K562 (cell line): ENCODE measurements around the gene CASP6. TPM values are rescaled to one million over a fixed set of nuclear protein-coding genes. Genes with fewer than 3 reads are reported as not detected.

Source experiments
- ATAC-seq: fragments of 200-7000 bp; cut with Tn5 transposase; 3 replicates; pipeline ENCODE4 v1.9.1; 2020; ENCODE audit warnings: moderate library complexity
- BruUV-seq: library from RNA; stranded (reverse); fragments of 400-500 nt; replicated peaks from 2 replicates; lab custom pipeline; 2021; lab: Mats Ljungman, UMichigan
- CTCF ChIA-PET: fragments of 300-600 bp; formaldehyde crosslinking; extraction: SDS; loops from one replicate; lab custom pipeline; 2021; ENCODE audit warnings: low intra/inter-chr PET ratio; lab: Yijun Ruan, JAX
- POLR2A ChIA-PET: fragments of 300-600, 350-650 bp; sonication (Branson Sonifier 250); formaldehyde crosslinking; extraction: SDS; loops from one replicate; lab custom pipeline; 2021; ENCODE audit warnings: antibody characterized with exemption, inconsistent platforms; lab: Yijun Ruan, JAX
- DNase-seq, 4 experiments: peaks; one replicate each; pipeline versions ENCODE4 v3.0.0 to v3.0.0-alpha.2; 2011 to 2018; ENCODE audit warnings: low spot score in 3 of 4, mixed read lengths in 3 of 4; ENCODE audit errors: extremely low read depth in 1 of 4
- FAIRE-seq: peaks from 2 replicates; lab custom pipeline; 2011; peaks lifted over from hg19 to GRCh38; lab: Jason Lieb, UNC
- H2AFZ ChIP-seq: 2 replicates; pipeline ENCODE4 v1.6.0; 2011; ENCODE audit warnings: low read depth, low read length, control low read depth, inconsistent platforms
- H3K27ac ChIP-seq: fragments of 200-600 bp; 3 replicates; pipeline ENCODE4 v1.8.0; 2011; ENCODE audit warnings: low read depth, mild to moderate bottlenecking, control low read depth, inconsistent platforms, low read length, moderate library complexity, mixed read lengths; ENCODE audit errors: extremely low read depth
- H3K27me3 ChIP-seq, 2 experiments: fragments of 300-600 bp in 1 of 2; 2 replicates in 1 of 2; 3 replicates in 1 of 2; pipeline versions ENCODE4 v1.6.0 to v1.8.0; 2011; ENCODE audit warnings: inconsistent platforms in 2 of 2, low read length in 2 of 2, mild to moderate bottlenecking in 1 of 2, mixed read lengths in 1 of 2, moderate library complexity in 1 of 2; ENCODE audit not compliant: control insufficient read depth in 2 of 2, insufficient read depth in 2 of 2
- H3K36me3 ChIP-seq: fragments of 300-600 bp; 3 replicates; pipeline ENCODE4 v1.8.0; 2011; ENCODE audit warnings: mild to moderate bottlenecking, low read length, inconsistent platforms; ENCODE audit not compliant: control insufficient read depth, insufficient read depth
- H3K4me1 ChIP-seq, 2 experiments: fragments of 200-600 bp in 1 of 2; replicated peaks in 1 of 2; 2 replicates in 1 of 2; 3 replicates in 1 of 2; pipeline versions ENCODE4 v1.5.1 to v1.8.0; 2011; ENCODE audit warnings: inconsistent platforms in 2 of 2, low read length in 2 of 2, mild to moderate bottlenecking in 1 of 2, mixed read lengths in 1 of 2, moderate library complexity in 1 of 2; ENCODE audit not compliant: control insufficient read depth in 2 of 2, insufficient read depth in 2 of 2
- H3K4me2 ChIP-seq: 2 replicates; pipeline ENCODE4 v1.6.1; 2011; ENCODE audit warnings: low read length, control low read depth, inconsistent platforms, mixed read lengths; ENCODE audit not compliant: insufficient read depth
- H3K4me3 ChIP-seq: fragments of 200-600 bp; sonication (generic), shearing (Covaris generic); 2 replicates; pipeline ENCODE4 v1.5.1; 2016; ENCODE audit warnings: control low read depth, inconsistent platforms
- H3K79me2 ChIP-seq: fragments of 200-600 bp; 3 replicates; pipeline ENCODE4 v1.8.0; 2011; ENCODE audit warnings: low read length, inconsistent platforms; ENCODE audit not compliant: control insufficient read depth, insufficient read depth
- H3K9ac ChIP-seq, 2 experiments: 2 replicates each; pipeline versions ENCODE4 v1.6.0 to v1.6.1; 2011; ENCODE audit warnings: low read depth in 2 of 2, low read length in 2 of 2, control low read depth in 1 of 2, inconsistent platforms in 1 of 2, mild to moderate bottlenecking in 1 of 2, mixed read lengths in 1 of 2; ENCODE audit not compliant: insufficient read depth in 1 of 2
- H3K9me1 ChIP-seq: one replicate; pipeline ENCODE4 v1.6.0; 2011; ENCODE audit warnings: inconsistent platforms, mild to moderate bottlenecking, low read length, moderate library complexity; ENCODE audit not compliant: control insufficient read depth, insufficient read depth
- H3K9me3 ChIP-seq: replicated peaks from 2 replicates; pipeline ENCODE4 v1.5.1; 2011; ENCODE audit warnings: low read depth, low read length, inconsistent platforms; ENCODE audit not compliant: control insufficient read depth, insufficient read depth
- H4K20me1 ChIP-seq: replicated peaks from 2 replicates; pipeline ENCODE4 v1.6.1; 2011; ENCODE audit warnings: low read length, inconsistent platforms, mixed read lengths; ENCODE audit not compliant: control insufficient read depth, insufficient read depth
- NCOA2 ChIP-seq, 2 experiments: fragments of 450-650 bp; IDR thresholded peaks; 2 replicates each; pipeline ENCODE4 v1.6.1; 2018; ENCODE audit warnings: mild to moderate bottlenecking in 2 of 2, moderate library complexity in 1 of 2; ENCODE audit not compliant: partially characterized antibody in 2 of 2
- POLR3A ChIP-seq: IDR thresholded peaks from 2 replicates; pipeline ENCODE4 v1.6.1; 2011; ENCODE audit warnings: borderline replicate concordance, mild to moderate bottlenecking, moderate library complexity; ENCODE audit not compliant: insufficient read length, insufficient read depth; ENCODE audit errors: extremely low read depth
- THRAP3 ChIP-seq: fragments of 450-650 bp; IDR thresholded peaks from 2 replicates; pipeline ENCODE4 v1.6.1; 2016; ENCODE audit warnings: mild to moderate bottlenecking, inconsistent platforms, borderline replicate concordance
- ZNF830 ChIP-seq: fragments of 250-450 bp; sonication (Bioruptor Pico); IDR thresholded peaks from 2 replicates; pipeline ENCODE4 v1.5.0; 2021; ENCODE audit warnings: mild to moderate bottlenecking
- ZSCAN29 ChIP-seq: fragments of 450-650 bp; IDR thresholded peaks from 2 replicates; pipeline ENCODE4 v1.6.1; 2017
- in situ Hi-C: fragments of 300-500 bp; cut with MboI; formaldehyde crosslinking; loops from 4 replicates; pipeline ENCODE4 v1.15.0; 2018; ENCODE audit warnings: inconsistent platforms, mixed read lengths
- intact Hi-C: fragments of 100-400 bp; cut with micrococcal nuclease; formaldehyde crosslinking; loops from 2 replicates; pipeline ENCODE4 v1.14.2; 2022
- polyA plus RNA-seq, 8 experiments: library from polyadenylated mRNA; depleted of rRNA in 4 of 8; stranded (reverse) in 5 of 8; unstranded in 3 of 8; fragments of >200 nt; fragmentation: Nextera tagmentation in 2 of 8; fragmentation: Illumina TruSeq in 1 of 8; extraction: Ambion mirVana in 2 of 8; extraction: Trizol in 1 of 8; gene quantifications; 2 replicates each; pipeline versions ENCODE4 v1.2.1 to v1.2.3, GENCODE V29; 2011 to 2014; ENCODE audit warnings: inconsistent platforms in 1 of 8, missing spikeins in 1 of 8
- total RNA-seq, 7 experiments: library from RNA; depleted of rRNA in 6 of 7; stranded (reverse); fragments of >200 nt in 6 of 7; fragmentation: Illumina TruSeq in 2 of 7; extraction: Trizol in 2 of 7; gene quantifications; 2 replicates each; pipeline versions ENCODE4 v1.2.1 to v1.2.3, GENCODE V29; 2011 to 2021; ENCODE audit warnings: low replicate concordance in 1 of 7
- TF ChIP-seq, protein P1 (sequence below): fragments of 450-650 bp; IDR thresholded peaks from 2 replicates; pipeline ENCODE4 v1.6.1; 2016; ENCODE audit warnings: low read depth
- TF ChIP-seq, protein P2 (sequence below): sonication (generic); formaldehyde crosslinking; IDR thresholded peaks from 2 replicates; pipeline ENCODE4 v1.5.0; 2020; ENCODE audit warnings: missing genetic modification reagents

CASP6 gene
- total and polyA plus RNA-seq, 9 of the 15 experiments (the other 6 are each of a cell fraction or from before 2014, with no cell fraction given): 20.8 to 72.7 (median 39.1) TPM

DNA sequence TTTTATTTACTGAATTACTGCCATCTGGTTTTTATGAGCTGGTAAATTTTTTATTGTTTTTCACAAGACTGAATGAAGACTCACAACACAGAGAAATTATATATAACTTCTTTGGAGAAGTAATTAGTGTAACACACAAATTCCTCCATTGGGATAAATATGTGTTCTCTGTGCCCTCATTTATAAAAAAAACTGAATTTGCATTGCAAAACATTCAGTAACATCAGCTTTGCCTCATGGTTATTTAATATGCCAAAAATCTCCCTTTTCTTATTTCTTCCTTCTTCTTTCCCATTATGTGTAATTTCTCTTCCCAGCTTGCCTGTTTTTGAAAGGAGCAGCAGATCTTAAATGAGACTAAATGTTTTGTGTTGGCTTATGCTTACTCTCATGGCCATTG, 18.5 kb downstream of the CASP6 start:
- Histone ChIP-seq H3K9me1 (no peaks in the 10 kb centered on the region), H3K4me2 (no peak overlapping the region), H3K79me2 (no peaks in the 10 kb centered on the region), H3K9ac (no peak overlapping the region), H4K20me1 (no peaks in the 10 kb centered on the region), H3K36me3 (peaks cover 3% of the 10 kb centered on the region; the same call in 1 of the 3 replicates), H3K4me1 (no peaks in the 10 kb centered on the region), H3K27me3 (no peaks in the 10 kb centered on the region), H3K4me3 (no peak overlapping the region), H3K27ac (no peak overlapping the region), H2AFZ (no peak overlapping the region), H3K9me3 (no peaks in the 10 kb centered on the region)
- TF ChIP-seq NCOA2 (IDR thresholded peaks at IDR 0.05; ENCODE audit: partially characterized antibody in 2 of 2) (no peak), ZSCAN29 (no peak), POLR3A (no peak), ZNF830 (CRISPR knock-in tag) (no peak), THRAP3 (no peak)
- TF ChIP-seq, protein P1, sequence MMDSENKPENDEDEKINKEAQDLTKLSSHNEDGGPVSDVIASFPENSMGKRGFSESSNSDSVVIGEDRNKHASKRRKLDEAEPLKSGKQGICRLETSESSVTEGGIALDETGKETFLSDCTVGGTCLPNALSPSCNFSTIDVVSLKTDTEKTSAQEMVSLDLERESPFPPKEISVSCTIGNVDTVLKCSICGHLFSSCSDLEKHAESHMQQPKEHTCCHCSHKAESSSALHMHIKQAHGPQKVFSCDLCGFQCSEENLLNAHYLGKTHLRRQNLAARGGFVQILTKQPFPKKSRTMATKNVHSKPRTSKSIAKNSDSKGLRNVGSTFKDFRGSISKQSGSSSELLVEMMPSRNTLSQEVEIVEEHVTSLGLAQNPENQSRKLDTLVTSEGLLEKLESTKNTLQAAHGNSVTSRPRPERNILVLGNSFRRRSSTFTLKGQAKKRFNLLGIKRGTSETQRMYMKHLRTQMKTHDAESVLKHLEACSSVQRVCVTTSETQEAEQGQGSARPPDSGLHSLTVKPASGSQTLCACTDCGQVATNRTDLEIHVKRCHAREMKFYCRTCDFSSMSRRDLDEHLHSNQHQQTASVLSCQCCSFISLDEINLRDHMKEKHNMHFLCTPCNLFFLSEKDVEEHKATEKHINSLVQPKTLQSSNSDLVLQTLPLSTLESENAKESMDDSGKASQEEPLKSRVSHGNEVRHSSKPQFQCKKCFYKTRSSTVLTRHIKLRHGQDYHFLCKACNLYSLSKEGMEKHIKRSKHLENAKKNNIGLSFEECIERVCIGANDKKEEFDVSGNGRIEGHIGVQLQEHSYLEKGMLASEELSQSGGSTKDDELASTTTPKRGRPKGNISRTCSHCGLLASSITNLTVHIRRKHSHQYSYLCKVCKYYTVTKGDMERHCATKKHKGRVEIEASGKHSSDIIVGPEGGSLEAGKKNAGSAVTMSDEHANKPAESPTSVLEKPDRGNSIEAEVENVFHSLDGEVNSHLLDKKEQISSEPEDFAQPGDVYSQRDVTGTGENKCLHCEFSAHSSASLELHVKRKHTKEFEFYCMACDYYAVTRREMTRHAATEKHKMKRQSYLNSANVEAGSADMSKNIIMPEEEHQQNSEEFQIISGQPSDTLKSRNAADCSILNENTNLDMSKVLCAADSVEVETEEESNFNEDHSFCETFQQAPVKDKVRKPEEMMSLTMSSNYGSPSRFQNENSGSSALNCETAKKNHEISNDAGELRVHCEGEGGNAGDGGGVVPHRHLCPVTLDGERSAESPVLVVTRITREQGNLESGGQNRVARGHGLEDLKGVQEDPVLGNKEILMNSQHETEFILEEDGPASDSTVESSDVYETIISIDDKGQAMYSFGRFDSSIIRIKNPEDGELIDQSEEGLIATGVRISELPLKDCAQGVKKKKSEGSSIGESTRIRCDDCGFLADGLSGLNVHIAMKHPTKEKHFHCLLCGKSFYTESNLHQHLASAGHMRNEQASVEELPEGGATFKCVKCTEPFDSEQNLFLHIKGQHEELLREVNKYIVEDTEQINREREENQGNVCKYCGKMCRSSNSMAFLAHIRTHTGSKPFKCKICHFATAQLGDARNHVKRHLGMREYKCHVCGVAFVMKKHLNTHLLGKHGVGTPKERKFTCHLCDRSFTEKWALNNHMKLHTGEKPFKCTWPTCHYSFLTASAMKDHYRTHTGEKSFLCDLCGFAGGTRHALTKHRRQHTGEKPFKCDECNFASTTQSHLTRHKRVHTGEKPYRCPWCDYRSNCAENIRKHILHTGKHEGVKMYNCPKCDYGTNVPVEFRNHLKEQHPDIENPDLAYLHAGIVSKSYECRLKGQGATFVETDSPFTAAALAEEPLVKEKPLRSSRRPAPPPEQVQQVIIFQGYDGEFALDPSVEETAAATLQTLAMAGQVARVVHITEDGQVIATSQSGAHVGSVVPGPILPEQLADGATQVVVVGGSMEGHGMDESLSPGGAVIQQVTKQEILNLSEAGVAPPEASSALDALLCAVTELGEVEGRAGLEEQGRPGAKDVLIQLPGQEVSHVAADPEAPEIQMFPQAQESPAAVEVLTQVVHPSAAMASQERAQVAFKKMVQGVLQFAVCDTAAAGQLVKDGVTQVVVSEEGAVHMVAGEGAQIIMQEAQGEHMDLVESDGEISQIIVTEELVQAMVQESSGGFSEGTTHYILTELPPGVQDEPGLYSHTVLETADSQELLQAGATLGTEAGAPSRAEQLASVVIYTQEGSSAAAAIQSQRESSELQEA: no peak
- TF ChIP-seq, protein P2, sequence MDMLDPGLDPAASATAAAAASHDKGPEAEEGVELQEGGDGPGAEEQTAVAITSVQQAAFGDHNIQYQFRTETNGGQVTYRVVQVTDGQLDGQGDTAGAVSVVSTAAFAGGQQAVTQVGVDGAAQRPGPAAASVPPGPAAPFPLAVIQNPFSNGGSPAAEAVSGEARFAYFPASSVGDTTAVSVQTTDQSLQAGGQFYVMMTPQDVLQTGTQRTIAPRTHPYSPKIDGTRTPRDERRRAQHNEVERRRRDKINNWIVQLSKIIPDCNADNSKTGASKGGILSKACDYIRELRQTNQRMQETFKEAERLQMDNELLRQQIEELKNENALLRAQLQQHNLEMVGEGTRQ: no peak
- ChIA-PET CTCF (no interaction called here), POLR2A (no interaction called here)
- BruUV-seq: no TSS peak
- FAIRE-seq (no peak), ATAC-seq (no peak), DNase-seq (no peak)
- intact Hi-C loops: no loop called here
- in situ Hi-C loops: no loop called here
